HG03565 (cell line): ENCODE measurements around the gene CCZ1.
"Not testable (repeated sequence)": the region's sequence is repeated elsewhere in the genome, so short reads cannot be mapped to it uniquely, and the experiment has no call there.

Source experiments
- ATAC-seq: cut with Tn5 transposase; IDR thresholded peaks from one replicate; pipeline ENCODE4 v1.9.1; 2021; ENCODE audit warnings: mild to moderate bottlenecking, moderate library complexity; ENCODE audit not compliant: unreplicated experiment

Gene CCZ1

GRCh38 chr7:5898480-5899224 is at the start of gene CCZ1:
TSS of gene CCZ1 (plus strand) at chr7:5898733. CDS start at chr7:5898800, 67 bp downstream.
- peak; percentile 91 for ATAC-seq

DNA sequence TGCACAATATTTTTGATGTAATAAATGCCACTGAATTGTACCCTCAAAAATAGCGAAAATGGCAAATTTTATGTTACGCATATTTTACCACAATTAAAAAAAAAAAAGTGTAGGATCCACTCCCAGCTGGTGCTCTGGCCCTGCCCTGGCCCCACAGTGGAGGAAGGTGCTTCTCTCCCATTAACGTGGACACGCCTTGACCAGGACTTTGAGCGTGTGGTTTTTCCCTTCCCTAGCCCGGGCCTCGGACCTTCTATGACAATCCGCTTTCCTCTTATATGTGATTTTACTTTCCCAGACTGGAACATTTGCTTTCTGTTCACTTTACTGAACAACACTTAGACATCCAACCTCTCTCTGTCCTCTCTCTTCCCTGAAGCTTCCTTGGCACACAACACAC is 47.6 kb upstream of the CCZ1 start:
- no peak for ATAC-seq

- ATAC-seq: no peak
Measured at GRCh38 chr7:5854738-5855137, 43.8 kb upstream of the CCZ1 start.

DNA sequence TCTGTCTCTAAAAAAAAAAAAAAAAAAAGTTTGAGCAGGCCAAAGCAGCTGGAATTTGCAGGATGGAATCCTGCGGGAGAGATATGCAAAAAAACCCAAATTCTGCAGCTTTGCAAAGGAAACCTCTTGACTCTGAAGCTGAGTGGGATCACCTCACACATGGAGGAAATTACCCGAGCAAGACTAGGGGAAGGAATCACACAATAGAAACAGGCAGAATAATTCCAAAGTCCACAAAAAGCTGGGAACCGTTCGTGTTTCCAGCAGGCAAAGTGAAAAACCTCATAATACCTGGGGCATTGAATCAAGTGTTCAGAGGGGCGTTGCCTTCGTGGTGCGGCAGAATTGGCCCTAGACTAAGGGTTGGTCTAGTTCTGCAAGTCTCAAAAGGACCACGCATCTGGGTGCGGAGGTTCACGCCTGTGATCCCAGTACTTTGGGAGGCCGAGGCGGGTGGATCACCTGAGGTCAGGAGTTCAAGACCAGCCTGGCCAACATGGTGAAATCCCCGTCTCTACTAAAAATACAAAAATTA is 41.4 kb upstream of the CCZ1 start:
- ATAC-seq: not testable (repeated sequence)

DNA sequence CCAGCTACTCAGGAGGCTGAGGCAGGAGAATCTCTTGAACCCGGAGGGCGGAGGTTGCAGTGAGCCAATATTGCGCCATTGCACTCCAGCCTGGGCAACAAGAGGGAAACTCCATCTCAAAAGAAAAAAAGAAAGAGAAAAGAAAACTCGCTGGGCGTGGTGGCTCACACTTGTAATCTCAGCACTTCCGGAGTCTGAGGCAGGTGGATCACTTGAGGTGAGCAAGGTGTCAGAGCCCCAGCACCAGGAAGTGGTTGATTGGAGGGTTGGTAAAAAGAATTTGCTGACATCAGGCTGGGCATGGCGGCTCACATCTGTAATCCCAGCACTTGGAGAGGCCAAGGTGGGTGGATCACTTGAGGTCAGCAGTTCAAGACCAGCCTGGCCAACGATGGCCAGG is 40.0 kb upstream of the CCZ1 start:
- not testable (repeated sequence) for ATAC-seq

DNA sequence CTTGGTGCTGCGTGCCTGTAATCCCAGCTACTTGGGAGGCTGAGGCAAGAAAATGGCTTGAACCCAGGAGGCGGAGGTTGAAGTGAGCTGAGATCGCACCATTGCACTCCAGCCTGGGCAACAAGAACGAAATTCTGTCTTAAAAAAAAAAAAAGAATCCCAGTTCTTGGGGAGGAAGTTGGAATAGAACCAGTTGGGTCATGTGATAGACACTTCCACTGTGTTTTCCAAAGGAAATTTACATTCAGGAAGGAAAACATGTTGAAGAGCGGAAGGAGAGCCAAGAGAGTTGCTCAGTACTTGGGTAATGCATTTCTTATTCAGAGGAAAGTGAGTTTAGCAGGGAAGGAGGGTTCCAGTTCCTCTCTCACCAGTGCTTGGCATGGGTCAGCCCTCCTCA is 37.3 kb upstream of the CCZ1 start:
- ATAC-seq: not testable (repeated sequence)

GRCh38 chr7:5862753-5863366 is 35.7 kb upstream of the CCZ1 start:
- ATAC-seq: not testable (repeated sequence)

DNA sequence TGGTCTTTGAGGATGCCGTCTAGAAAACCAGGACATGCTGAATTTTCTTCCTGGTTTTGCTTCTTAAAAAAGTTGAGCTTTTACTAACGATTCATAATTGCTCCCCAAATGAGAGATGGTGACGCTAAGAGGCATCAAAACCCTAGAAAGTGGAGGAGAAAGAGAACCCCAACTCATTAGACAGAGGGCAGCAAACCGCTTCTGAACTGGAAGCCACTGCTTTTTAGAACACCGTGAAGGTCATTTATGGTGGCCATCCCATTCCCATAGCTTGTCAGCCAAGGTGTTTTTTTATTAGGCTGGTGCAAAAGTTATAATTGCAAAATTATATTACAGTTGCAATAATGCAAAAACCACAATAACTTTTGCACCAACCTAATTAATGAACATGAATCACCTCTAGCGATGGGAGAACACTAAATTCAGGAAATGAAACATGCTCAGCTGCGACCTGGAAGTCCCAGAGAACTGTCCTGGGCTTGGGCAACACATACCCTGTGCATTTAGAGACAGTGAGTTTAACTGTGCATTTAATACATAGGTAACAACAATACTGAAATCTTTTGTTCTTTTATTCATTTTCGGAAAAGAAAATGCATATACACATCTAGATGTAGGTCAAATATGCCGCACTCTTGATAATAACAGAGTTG is 33.1 kb upstream of the CCZ1 start:
- not testable (repeated sequence) for ATAC-seq

DNA sequence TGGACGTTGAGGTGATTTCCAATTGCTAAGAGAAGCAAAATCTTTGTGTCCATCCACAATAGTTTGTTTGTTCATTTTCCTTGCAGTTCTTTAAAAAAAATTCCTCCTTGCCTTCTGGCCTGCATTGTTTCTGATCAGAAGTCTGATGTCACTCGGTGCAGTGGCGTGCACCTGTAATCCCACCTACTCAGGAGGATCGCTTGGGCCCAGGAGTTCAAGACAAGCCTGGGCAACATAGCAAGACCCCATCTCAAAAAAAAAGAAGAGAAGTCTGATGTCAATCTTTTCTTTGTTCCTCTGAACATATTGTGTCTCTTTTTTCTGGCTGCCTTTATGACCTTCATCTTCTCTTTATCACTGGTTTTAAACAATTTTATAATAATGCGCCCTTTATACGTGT is 31.5 kb upstream of the CCZ1 start:
- ATAC-seq: no peak

DNA sequence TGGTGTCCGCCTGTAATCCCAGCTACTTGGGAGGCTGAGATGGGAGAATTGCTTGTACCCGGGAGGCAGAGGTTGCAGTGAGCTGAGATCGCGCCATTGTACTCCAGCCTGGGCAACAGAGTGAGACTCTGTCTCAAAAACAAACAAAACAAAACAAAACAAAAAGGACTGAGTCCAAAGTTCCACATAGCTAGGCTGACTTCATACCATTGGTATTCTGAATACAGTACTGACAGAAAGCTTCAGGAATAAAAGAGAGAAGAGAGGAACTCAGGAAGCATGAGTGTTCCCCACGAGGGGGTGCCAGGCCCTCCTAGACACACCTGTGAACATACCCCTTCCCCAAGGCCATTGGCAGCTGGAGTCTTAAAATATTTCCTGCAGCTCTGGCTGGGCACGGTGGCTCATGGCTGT is 29.6 kb upstream of the CCZ1 start:
- not testable (repeated sequence) for ATAC-seq

- ATAC-seq: no peak
Measured at GRCh38 chr7:5869691-5870090, 28.8 kb upstream of the CCZ1 start.

DNA sequence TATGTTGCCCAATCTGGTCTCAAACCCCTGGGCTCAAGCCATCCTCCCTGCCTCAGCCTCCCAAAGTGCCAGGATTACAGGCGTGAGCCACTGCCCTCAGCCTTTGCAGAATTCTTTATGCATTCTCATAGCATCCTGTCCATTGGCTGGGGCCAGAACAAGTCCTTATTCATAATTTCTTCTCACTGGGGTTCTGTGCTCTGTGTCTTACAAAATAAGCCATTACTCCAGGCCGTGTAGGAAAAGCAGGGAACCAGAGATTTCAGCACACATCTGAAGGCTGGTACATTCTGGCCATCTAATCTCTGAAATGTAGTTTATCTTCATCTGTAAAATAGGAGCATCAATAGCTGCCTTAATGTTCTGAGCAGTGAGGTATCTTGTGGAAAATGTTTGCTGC is 28.2 kb upstream of the CCZ1 start:
- ATAC-seq: no peak

GRCh38 chr7:5872326-5872725 is 26.2 kb upstream of the CCZ1 start:
- ATAC-seq: no peak

DNA sequence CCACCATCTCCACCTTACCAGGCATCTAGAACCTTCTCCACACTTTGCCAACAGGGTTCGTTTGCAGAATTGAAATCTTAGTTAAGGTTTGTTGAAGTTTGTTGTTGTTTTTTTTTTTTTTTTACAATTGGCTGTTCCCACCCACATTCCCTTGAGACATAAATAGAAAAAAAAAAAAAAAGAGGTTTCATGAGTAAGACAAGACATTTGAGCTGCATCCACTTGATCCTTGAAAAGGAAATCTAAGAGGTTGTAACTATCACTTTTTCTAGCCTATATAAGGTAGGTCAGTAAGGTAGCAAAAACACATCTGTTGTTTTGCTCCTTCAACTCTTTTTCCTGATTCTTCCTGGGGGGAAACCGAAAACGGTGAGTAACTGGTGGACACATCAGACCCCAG is 18.9 kb upstream of the CCZ1 start:
- ATAC-seq: not testable (repeated sequence)

GRCh38 chr7:5880106-5880505 is 18.4 kb upstream of the CCZ1 start:
- not testable (repeated sequence) for ATAC-seq

DNA sequence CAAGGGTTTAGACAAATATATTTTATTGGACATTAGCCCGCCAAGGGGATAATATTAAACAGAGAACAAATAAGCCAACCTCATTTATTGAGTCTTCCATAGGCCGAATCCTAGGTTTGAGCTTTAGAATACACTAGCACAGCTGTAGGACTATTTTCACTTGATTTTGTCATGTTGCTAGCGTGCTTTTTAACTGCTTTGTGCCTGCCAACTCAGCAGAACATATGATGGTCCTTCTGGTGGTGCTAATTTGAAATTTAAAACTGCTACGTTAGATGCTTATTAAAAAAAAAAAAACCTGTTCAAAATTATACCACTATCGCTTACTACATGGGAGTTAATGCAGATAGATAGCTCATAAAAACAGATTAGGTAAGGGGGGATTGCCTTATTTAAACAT is 14.1 kb upstream of the CCZ1 start:
- not testable (repeated sequence) for ATAC-seq

- not testable (repeated sequence) for ATAC-seq
Measured at GRCh38 chr7:5888021-5888420, 10.5 kb upstream of the CCZ1 start.

DNA sequence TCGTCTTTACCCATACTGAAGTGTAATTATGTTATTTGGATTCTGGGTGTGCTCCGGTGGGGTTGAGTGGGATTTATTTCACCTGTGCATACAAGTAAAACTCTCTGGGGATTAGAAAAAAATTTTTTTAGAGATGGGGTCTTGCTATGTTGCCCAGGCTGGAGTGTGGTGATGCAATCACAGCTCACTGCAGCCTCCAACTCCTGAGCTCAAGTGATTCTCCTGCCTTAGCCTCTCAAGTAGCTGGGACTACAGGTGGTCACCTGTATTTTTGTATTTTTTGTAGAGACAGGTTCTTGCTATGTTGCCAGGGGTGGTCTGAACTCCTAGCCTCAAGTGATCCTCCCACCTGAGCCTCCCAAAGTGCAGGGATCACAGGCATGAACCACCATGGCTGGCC is 8.3 kb upstream of the CCZ1 start:
- ATAC-seq: not testable (repeated sequence)

- no peak for ATAC-seq
Measured at GRCh38 chr7:5892498-5892897, 6.0 kb upstream of the CCZ1 start.

- ATAC-seq: not testable (repeated sequence)
Measured at GRCh38 chr7:5897369-5897919, 1.1 kb upstream of the CCZ1 start.

DNA sequence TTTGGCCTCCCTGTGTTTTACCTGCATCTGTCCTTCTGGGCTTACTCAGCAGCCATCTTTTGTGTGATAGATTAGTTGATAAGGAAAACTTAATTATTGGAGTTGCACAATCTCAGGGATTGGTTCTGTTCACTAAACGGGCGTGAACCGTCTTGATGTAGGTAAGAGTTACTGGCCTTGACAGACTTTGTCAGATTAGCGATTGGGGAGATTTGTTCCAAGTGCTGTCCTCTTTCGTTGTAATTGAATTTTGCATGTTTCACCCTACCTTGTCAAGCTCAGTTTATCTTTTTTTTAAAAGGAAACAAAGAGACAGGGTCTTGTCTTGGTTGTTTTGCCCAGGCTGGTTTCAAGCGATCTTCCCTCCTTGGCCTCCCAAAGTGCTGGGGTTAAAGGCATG is 4.5 kb downstream of the CCZ1 start:
- not testable (repeated sequence) for ATAC-seq
